Astrocyte (in vitro differentiated cells and primary cell): Measurements from ENCODE around the gene COG7.

ENCODE experiments used
- CTCF ChIP-seq: IDR thresholded peaks from 2 replicates; pipeline ENCODE4 v1.5.1; 2011; ENCODE audit warnings: low read depth, mild to moderate bottlenecking, inconsistent platforms, low read length, moderate library complexity; ENCODE audit not compliant: insufficient read depth
- EZH2 ChIP-seq: IDR thresholded peaks from 2 replicates; pipeline ENCODE4 v1.6.1; 2012; ENCODE audit warnings: mild to moderate bottlenecking, low read length, inconsistent platforms; ENCODE audit not compliant: insufficient read depth

DNA sequence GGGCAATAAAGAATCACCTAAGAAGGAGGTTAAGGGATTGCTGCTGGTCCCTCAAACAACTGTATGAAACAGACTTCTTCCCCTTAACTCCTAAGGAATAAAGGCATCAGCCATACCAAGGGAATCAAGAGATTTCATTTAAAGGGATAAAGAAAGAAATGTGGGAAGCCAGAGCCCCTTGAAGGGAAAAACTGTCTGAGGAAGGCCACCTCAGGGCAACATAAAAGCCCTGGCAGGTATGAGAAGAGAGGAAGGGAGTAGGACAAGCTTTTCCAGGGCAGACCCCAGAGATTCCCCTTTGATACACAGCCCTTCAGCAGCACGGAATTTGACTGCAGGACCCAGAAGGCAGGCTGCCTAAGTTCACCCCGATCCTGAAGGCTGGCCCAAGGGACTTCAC, 43.5 kb downstream of the COG7 start:
- no peak for TF ChIP-seq CTCF
- no peak for TF ChIP-seq EZH2
